GM23248 (cell line): ENCODE measurements around the gene TNKS1BP1.

Source experiments
- EZH2 ChIP-seq: fragments of 200-600 bp; sonication (generic); IDR thresholded peaks from 2 replicates; pipeline ENCODE4 v1.6.1; 2018; ENCODE audit warnings: antibody characterized with exemption, mild to moderate bottlenecking; ENCODE audit not compliant: insufficient read depth, poor library complexity, severe bottlenecking
- EZH2phosphoT487 ChIP-seq: fragments of 200-600 bp; sonication (generic); IDR thresholded peaks from 2 replicates; pipeline ENCODE4 v1.6.1; 2018; ENCODE audit warnings: antibody characterized with exemption, moderate library complexity, mild to moderate bottlenecking, low read depth; ENCODE audit not compliant: insufficient read depth

DNA sequence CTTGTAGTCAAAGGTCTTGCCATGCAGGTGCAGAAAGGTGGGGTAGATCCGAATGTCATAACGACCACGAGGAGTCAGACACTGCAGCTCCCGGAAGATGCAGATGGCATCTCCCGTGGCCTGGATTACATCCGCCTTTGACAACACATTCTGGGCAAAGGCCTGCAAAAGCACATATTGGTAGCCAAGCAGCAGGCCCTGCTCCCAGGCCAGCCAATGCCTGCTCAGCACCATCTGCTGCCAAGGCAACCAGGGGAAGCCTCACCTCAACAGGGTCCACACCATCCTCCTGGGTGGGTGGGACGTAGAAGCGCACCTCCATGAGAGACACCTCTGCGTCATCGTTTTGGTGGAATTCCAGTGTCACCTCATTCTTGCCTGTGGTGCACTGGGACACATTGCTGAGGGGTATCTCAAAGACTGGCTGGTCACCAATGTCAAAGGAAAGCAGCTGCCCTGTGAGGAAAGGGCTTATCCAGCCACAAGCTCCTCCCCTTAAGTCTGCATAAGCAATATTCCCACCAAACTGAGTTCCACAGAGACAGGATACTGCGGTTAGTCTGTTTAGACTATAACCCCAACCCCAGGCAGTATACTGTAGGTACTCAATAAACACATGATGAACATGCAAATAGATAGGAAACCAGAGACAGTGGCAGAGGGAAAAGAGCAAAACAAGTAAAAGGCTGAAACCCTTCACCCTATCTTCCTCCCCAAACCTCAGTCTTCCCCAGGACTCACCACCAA lies 8.1 kb upstream of the TNKS1BP1 start:
- no peak for TF ChIP-seq EZH2
- no peak for TF ChIP-seq EZH2phosphoT487
